ENCODE measurements around the gene KMT5B. TPM values are rescaled to one million over a fixed set of nuclear protein-coding genes. Genes with fewer than 3 reads are reported as not detected.
A peak's percentile ranks its signal among the peaks of the same experiment; 100 is the strongest.

Gene KMT5B
- total and polyA plus RNA-seq, 2 of the 13 experiments (the other 11 are each of a cell fraction or from before 2014, with no cell fraction given): 17.6 to 23.7 TPM

- TF ChIP-seq CEBPZ (IDR thresholded peaks at IDR 0.05; ENCODE audit: low read length): no peak
- no peak for TF ChIP-seq ZNF883 (CRISPR knock-in tag; IDR thresholded peaks at IDR 0.05; ENCODE audit: not compliant biosample characterization)
- no peak for TF ChIP-seq EED (CRISPR knock-in tag; IDR thresholded peaks at IDR 0.05)
- no peak for TF ChIP-seq KLF15 (CRISPR knock-in tag; IDR thresholded peaks at IDR 0.05; ENCODE audit: borderline replicate concordance)
- no peak for TF ChIP-seq TFDP1 (CRISPR knock-in tag; IDR thresholded peaks at IDR 0.05; ENCODE audit: borderline replicate concordance)
- no peak for TF ChIP-seq ZNF629 (CRISPR knock-in tag; conservative IDR thresholded peaks at IDR 0.05)
- no peak for TF ChIP-seq ZNF646 (CRISPR knock-in tag; IDR thresholded peaks at IDR 0.05)
- no peak for TF ChIP-seq XRCC5 (optimal IDR thresholded peaks at IDR 0.05; ENCODE audit: low read length)
- TF ChIP-seq JARID2 (CRISPR knock-in tag; IDR thresholded peaks at IDR 0.05; ENCODE audit: insufficient replicate concordance): no peak
- no peak for TF ChIP-seq BRD4 (CRISPR knock-in tag; IDR thresholded peaks at IDR 0.05)
- no peak for TF ChIP-seq MTF1 (CRISPR knock-in tag; IDR thresholded peaks at IDR 0.05)
- TF ChIP-seq CREB3 (CRISPR knock-in tag; IDR thresholded peaks at IDR 0.05): no peak
- TF ChIP-seq CREBL2 (CRISPR knock-in tag; IDR thresholded peaks at IDR 0.05; ENCODE audit: borderline replicate concordance): no peak
- peak; percentile 58; the same call in 1 of the 2 replicates for TF ChIP-seq BCL6 (CRISPR knock-in tag; IDR thresholded peaks at IDR 0.05)
- TF ChIP-seq SP2 (CRISPR knock-in tag; IDR thresholded peaks at IDR 0.05): no peak
- no peak for TF ChIP-seq ZSCAN21 (CRISPR knock-in tag; IDR thresholded peaks at IDR 0.05; ENCODE audit: borderline replicate concordance)
- no peak for TF ChIP-seq ZNF749 (CRISPR knock-in tag; IDR thresholded peaks at IDR 0.05; ENCODE audit: borderline replicate concordance)
Observed at GRCh38 chr11:68137833-68138232, 75.3 kb downstream of the KMT5B start (continued).

Measured in HepG2 (cell line).